Thoracic aorta (tissue), 2 donors: Measurements from ENCODE around the gene NPTN. TPM values are rescaled to one million over a fixed set of nuclear protein-coding genes. Genes with fewer than 3 reads are reported as not detected.
"Not testable (repeated sequence)": the region's sequence is repeated elsewhere in the genome, so short reads cannot be mapped to it uniquely, and the experiment has no call there.

ENCODE experiments used
- ATAC-seq: fragments of 150-250 bp; one replicate; pipeline ENCODE4 v1.8.0; 2017; ENCODE audit warnings: low read depth; ENCODE audit not compliant: insufficient number of reproducible peaks, low FRiP score
- DNase-seq: peaks from one replicate; pipeline ENCODE4 v3.0.0-alpha.2; 2020; ENCODE audit warnings: low spot score
- H3K27ac ChIP-seq, 2 donors: fragments of 200-600 bp; sonication (generic); 1 replicate in 1 of 2; 2 replicates in 1 of 2; pipeline ENCODE4 v1.5.1; 2016; ENCODE audit warnings: mild to moderate bottlenecking in 2 of 2, moderate library complexity in 2 of 2
- H3K27me3 ChIP-seq: fragments of 200-600 bp; sonication (generic); replicated peaks from 2 replicates; pipeline ENCODE4 v1.6.0; 2016; ENCODE audit warnings: mild to moderate bottlenecking; ENCODE audit not compliant: insufficient read depth
- H3K36me3 ChIP-seq: fragments of 200-600 bp; sonication (generic); one replicate; pipeline ENCODE4 v1.5.1; 2016
- H3K4me1 ChIP-seq, 2 donors: fragments of 200-600 bp; sonication (generic); 1 replicate in 1 of 2; 2 replicates in 1 of 2; pipeline versions ENCODE4 v1.5.1 to v1.6.0; 2016; ENCODE audit warnings: low read depth in 2 of 2, mild to moderate bottlenecking in 1 of 2; ENCODE audit not compliant: control insufficient read depth in 1 of 2
- H3K4me3 ChIP-seq: fragments of 200-600 bp; sonication (generic); 2 replicates; pipeline ENCODE4 v1.5.1; 2016; ENCODE audit warnings: mild to moderate bottlenecking
- H3K9me3 ChIP-seq: fragments of 200-600 bp; sonication (generic); 2 replicates; pipeline ENCODE4 v1.5.1; 2016
- CTCF ChIP-seq: fragments of 200-600 bp; sonication (generic); IDR thresholded peaks from one replicate; pipeline ENCODE4 v1.5.1; 2019; ENCODE audit warnings: antibody characterized with exemption
- total RNA-seq, 2 donors: library from RNA; depleted of rRNA; stranded (reverse); fragments of >200 nt; gene quantifications; one replicate each; pipeline versions ENCODE4 v1.1.0 to v1.2.3, GENCODE V29; 2016

Gene NPTN
- total RNA-seq, 2 donors from 2014 or later: 247 to 250 TPM

GRCh38 chr15:73650416-73651126, 17.4 kb upstream of the NPTN start:
- no peaks in the 10 kb centered on the region for H3K4me1 ChIP-seq
- no peaks in the 10 kb centered on the region for H3K27me3 ChIP-seq
- ATAC-seq: peak; percentile 36
- no peak for TF ChIP-seq CTCF
- no peaks in the 10 kb centered on the region for H3K36me3 ChIP-seq
- H3K27ac ChIP-seq: no peak overlapping the region
- no peaks in the 10 kb centered on the region for H3K9me3 ChIP-seq
- H3K4me3 ChIP-seq: no peak overlapping the region
- DNase-seq: no peak

DNA sequence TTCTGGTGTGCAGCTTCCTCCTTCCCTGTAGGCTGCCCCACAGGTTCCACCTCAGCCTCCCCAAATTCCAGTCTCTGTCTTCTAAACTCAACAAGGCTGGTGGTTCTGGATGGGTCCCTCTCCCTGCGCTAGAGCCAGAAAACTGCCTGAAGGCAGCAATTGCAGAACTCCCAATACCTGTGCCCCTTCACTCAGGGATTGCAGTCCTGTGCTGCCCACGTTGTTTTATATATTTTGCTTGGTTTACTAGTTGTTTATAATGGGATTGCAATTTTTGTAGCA, 14.8 kb upstream of the NPTN start:
- H3K4me1 ChIP-seq: no peaks in the 10 kb centered on the region
- H3K9me3 ChIP-seq: no peaks in the 10 kb centered on the region
- ATAC-seq (no peak), DNase-seq (no peak)
- no peak overlapping the region for H3K27ac ChIP-seq
- H3K36me3 ChIP-seq: no peaks in the 10 kb centered on the region
- no peaks in the 10 kb centered on the region for H3K27me3 ChIP-seq
- no peak overlapping the region for H3K4me3 ChIP-seq
- no peak for TF ChIP-seq CTCF

GRCh38 chr15:73647259-73648013, 14.2 kb upstream of the NPTN start:
- ATAC-seq: no peak
- no peak for TF ChIP-seq CTCF
- H3K27ac ChIP-seq: no peak overlapping the region
- no peaks in the 10 kb centered on the region for H3K4me1 ChIP-seq
- no peak overlapping the region for H3K4me3 ChIP-seq
- no peaks in the 10 kb centered on the region for H3K27me3 ChIP-seq
- H3K9me3 ChIP-seq: no peaks in the 10 kb centered on the region
- DNase-seq: no peak
- no peaks in the 10 kb centered on the region for H3K36me3 ChIP-seq

DNA sequence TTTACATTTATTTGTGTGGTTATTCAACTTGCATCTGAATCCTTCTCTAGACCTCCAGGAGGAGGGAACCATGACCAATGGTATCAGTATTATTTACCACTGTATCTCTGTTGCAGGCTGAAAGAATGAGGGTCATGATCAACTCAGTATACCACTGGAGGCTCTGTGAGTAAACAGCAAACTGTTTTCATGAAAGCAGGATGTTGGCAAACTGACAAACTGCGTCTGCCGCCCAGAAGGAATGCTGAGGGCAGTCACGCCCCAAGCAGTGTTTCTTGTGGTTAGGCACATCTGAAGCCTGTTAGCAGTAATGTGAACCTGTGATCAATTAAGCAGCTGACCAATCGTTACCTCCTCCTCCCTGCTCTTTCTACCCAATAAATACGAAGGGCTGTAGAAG, 6.3 kb upstream of the NPTN start:
- not testable (repeated sequence) for H3K9me3 ChIP-seq, H3K4me1 ChIP-seq, ATAC-seq, DNase-seq, H3K27ac ChIP-seq, H3K4me3 ChIP-seq, H3K27me3 ChIP-seq, H3K36me3 ChIP-seq

DNA sequence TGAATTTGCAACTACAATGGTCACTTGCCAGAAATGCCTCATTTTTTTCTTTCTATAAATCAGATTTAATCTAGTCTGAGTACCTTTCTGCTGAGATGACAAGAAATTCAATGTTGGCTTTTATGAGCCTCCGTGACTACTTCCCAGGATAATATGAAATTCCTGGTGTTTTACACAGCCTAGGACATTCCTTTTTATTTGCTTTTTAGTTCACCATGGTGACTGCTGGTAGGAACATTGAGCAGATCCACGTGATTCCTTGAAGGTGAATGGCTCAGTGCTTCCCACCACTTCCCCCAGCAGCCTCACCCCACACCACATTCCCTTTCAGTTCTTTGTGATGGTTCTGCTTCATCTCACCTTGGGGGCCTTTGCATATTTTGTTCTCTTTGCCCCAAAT, 4.3 kb upstream of the NPTN start:
- no peak for ATAC-seq
- Histone ChIP-seq H3K9me3 (no peaks in the 10 kb centered on the region), H3K36me3 (no peaks in the 10 kb centered on the region), H3K27ac (no peak overlapping the region), H3K4me3 (no peak overlapping the region), H3K27me3 (no peaks in the 10 kb centered on the region), H3K4me1 (peaks cover 4 to 6% of the 10 kb centered on the region in 2 donors)
- no peak for TF ChIP-seq CTCF
- DNase-seq: no peak
